CD14-positive monocyte (primary cell): Measurements from ENCODE around the gene ZNF83. TPM values are rescaled to one million over a fixed set of nuclear protein-coding genes. Genes with fewer than 3 reads are reported as not detected.
"Not testable (repeated sequence)": the region's sequence is repeated elsewhere in the genome, so short reads cannot be mapped to it uniquely, and the experiment has no call there.

Source experiments
- DNase-seq, 3 donors: peaks; one replicate each; pipeline ENCODE4 v3.0.0-alpha.2; 2011 to 2022
- H2AFZ ChIP-seq: 2 replicates; pipeline ENCODE4 v1.6.0; 2012; ENCODE audit warnings: mild to moderate bottlenecking, low read depth, low read length, inconsistent platforms; ENCODE audit not compliant: insufficient read depth, poor library complexity, severe bottlenecking
- H3K27ac ChIP-seq, 2 donors: 1 replicate in 1 of 2; 2 replicates in 1 of 2; pipeline ENCODE4 v1.5.1; 2012 to 2013; ENCODE audit warnings: low read length in 2 of 2, control low read depth in 1 of 2, inconsistent platforms in 1 of 2, low read depth in 1 of 2, mild to moderate bottlenecking in 1 of 2
- H3K27me3 ChIP-seq, 2 donors: one replicate each; pipeline versions ENCODE4 v1.6.0 to v1.6.1; 2011 to 2013; ENCODE audit warnings: low read length in 2 of 2; ENCODE audit not compliant: control insufficient read depth in 2 of 2, insufficient read depth in 2 of 2
- H3K36me3 ChIP-seq, 2 donors: replicated peaks in 1 of 2; 1 replicate in 1 of 2; 2 replicates in 1 of 2; pipeline versions ENCODE4 v1.5.1 to v1.6.1; 2012 to 2013; ENCODE audit warnings: low read length in 2 of 2, control low read depth in 1 of 2, inconsistent platforms in 1 of 2, mild to moderate bottlenecking in 1 of 2; ENCODE audit not compliant: insufficient read depth in 2 of 2, control insufficient read depth in 1 of 2
- H3K4me1 ChIP-seq, 2 donors: 1 replicate in 1 of 2; 2 replicates in 1 of 2; pipeline versions ENCODE4 v1.5.1 to v1.6.1; 2012 to 2013; ENCODE audit warnings: low read length in 2 of 2, control low read depth in 1 of 2, inconsistent platforms in 1 of 2, mild to moderate bottlenecking in 1 of 2, moderate library complexity in 1 of 2; ENCODE audit not compliant: insufficient read depth in 2 of 2, control insufficient read depth in 1 of 2
- H3K4me2 ChIP-seq: replicated peaks from 2 replicates; pipeline ENCODE3; 2012; ENCODE audit warnings: low read length, moderate library complexity, mild to moderate bottlenecking; ENCODE audit not compliant: poor library complexity, severe bottlenecking; ENCODE audit errors: extremely low read depth
- H3K4me3 ChIP-seq, 3 experiments: fragments of 200-600 bp in 1 of 3; sonication (generic) in 1 of 3; replicated peaks in 1 of 3; 1 replicate in 2 of 3; 2 replicates in 1 of 3; pipeline ENCODE4 v1.5.1; 2011 to 2013; ENCODE audit warnings: low read length in 3 of 3, mild to moderate bottlenecking in 3 of 3, control low read depth in 2 of 3, low read depth in 2 of 3, inconsistent platforms in 1 of 3, moderate library complexity in 1 of 3
- H3K79me2 ChIP-seq: 2 replicates; pipeline ENCODE4 v1.6.0; 2012; ENCODE audit warnings: mild to moderate bottlenecking, control low read depth, inconsistent platforms, low read length, moderate library complexity; ENCODE audit not compliant: insufficient read depth
- H3K9ac ChIP-seq: 2 replicates; pipeline ENCODE4 v1.6.0; 2017; ENCODE audit warnings: low read length, mild to moderate bottlenecking; ENCODE audit not compliant: insufficient read depth, poor library complexity, severe bottlenecking
- H3K9me3 ChIP-seq, 2 donors: replicated peaks in 1 of 2; 1 replicate in 1 of 2; 2 replicates in 1 of 2; pipeline versions ENCODE4 v1.5.1 to v1.6.1; 2012 to 2013; ENCODE audit warnings: low read length in 2 of 2, control low read depth in 1 of 2; ENCODE audit not compliant: control insufficient read depth in 1 of 2, insufficient read depth in 1 of 2
- H4K20me1 ChIP-seq: 2 replicates; pipeline ENCODE4 v1.6.0; 2012; ENCODE audit warnings: mild to moderate bottlenecking, low read length, control low read depth, moderate library complexity; ENCODE audit not compliant: insufficient read depth
- H3K27ac Mint-ChIP-seq, 7 donors: one replicate each; pipeline ENCODE4 v1.8.0; 2020; ENCODE audit warnings: mild to moderate bottlenecking in 7 of 7, mixed read lengths in 7 of 7, moderate library complexity in 6 of 7, inconsistent platforms in 2 of 7
- H3K27me3 Mint-ChIP-seq, 3 donors: one replicate each; pipeline ENCODE4 v1.8.0; 2021 to 2022; ENCODE audit warnings: low read depth in 3 of 3, mild to moderate bottlenecking in 3 of 3, mixed read lengths in 3 of 3, moderate library complexity in 3 of 3, inconsistent platforms in 1 of 3
- H3K36me3 Mint-ChIP-seq, 2 donors: one replicate each; pipeline ENCODE4 v1.8.0; 2020; ENCODE audit warnings: mixed read lengths in 2 of 2, inconsistent platforms in 1 of 2, mild to moderate bottlenecking in 1 of 2
- H3K4me1 Mint-ChIP-seq: one replicate; pipeline ENCODE4 v1.8.0; 2020; ENCODE audit warnings: mild to moderate bottlenecking, mixed read lengths
- H3K4me3 Mint-ChIP-seq, 2 donors: one replicate each; pipeline ENCODE4 v1.8.0; 2020; ENCODE audit warnings: mild to moderate bottlenecking in 2 of 2, mixed read lengths in 2 of 2, moderate library complexity in 1 of 2
- H3K9me3 Mint-ChIP-seq, 7 donors: one replicate each; pipeline ENCODE4 v1.8.0; 2020 to 2022; ENCODE audit warnings: mixed read lengths in 7 of 7, mild to moderate bottlenecking in 6 of 7, moderate library complexity in 6 of 7, inconsistent platforms in 2 of 7
- WGBS: methylation state at CpG from one replicate; pipeline ENCODE4 v1.1.5; 2013; ENCODE audit warnings: missing lambda C conversion rate; ENCODE audit not compliant: insufficient coverage; 5-methylcytosine and 5-hydroxymethylcytosine counted together
- intact Hi-C, 2 donors: fragments of 100-400 bp; cut with micrococcal nuclease; formaldehyde crosslinking; loops; one replicate each; pipeline versions ENCODE4 v1.15.0 to v1.15.1; 2023
- polyA plus RNA-seq, 3 donors: library from polyadenylated mRNA; depleted of rRNA in 1 of 3; unstranded in 2 of 3; stranded (reverse) in 1 of 3; fragments of 300-500 nt in 2 of 3; fragments of >200 nt in 1 of 3; fragmentation: Illumina TruSeq in 2 of 3; gene quantifications; 1 replicate in 2 of 3; 2 replicates in 1 of 3; pipeline ENCODE4 v1.2.3, GENCODE V29; 2012 to 2021
- TF ChIP-seq, protein P1 (sequence below): fragments of 200-600 bp; IDR thresholded peaks from one replicate; pipeline ENCODE4 v1.8.0; 2022; ENCODE audit warnings: antibody characterized with exemption, mild to moderate bottlenecking

Gene ZNF83
- polyA plus RNA-seq, 3 donors: 2.4 to 47.1 (median 7.2) TPM

DNA sequence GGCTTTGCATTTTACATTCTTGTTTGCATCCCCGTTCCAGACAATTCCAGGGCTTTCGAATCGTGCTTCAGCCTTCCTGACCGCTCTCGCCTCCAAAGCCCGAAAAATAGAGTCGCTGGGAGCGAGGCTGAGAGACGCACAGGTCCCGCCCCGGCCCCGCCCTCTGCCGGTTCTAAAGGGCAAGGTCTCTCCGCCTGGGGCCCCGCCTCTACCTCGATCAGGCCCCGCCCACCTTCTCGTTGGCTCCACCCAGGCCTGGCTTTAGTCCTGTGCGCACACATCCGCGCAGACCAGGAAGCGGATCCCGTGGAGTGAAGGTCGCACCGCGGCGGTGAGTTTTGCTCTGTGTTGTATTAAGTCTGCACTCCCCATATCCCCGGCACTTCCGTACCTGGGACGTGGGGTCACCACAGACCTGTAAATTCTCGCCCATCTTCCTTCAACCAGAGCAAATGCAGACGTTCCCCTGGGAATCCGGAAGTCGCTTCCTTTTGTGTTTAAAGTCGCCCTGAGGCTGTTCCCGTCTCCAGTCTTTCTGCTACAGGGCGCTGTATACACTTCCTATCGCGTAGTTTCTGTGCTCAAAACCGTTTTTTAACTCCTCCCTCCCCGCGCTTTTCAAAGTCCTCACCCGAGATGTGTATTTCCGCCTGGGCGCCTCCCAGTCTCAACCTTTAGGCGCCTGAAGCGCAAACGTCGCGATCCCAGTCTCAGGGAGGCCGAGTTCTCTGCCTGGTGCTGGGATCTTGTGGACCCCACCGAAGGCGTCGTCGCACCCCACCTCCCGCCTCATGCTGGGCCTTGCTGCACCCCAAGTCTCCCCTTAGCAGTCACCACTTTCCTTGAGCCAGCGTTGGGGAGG is 67.9 kb downstream of the ZNF83 start, which contains the start of gene ZNF701:
Gene ZNF701 (plus strand): TSS at position 288 of the 862 bp plus-strand sequence. CDS start 3,861 bp downstream, outside the sequence.
- Mint-ChIP-seq H3K4me1 (peaks cover 16% of the 10 kb centered on the region), H3K27me3 (peaks cover 0 to 1% (median 0%) of the 10 kb centered on the region in 3 donors), H3K27ac (peak within 1 kb of the TSS; percentile 92 to 97 (median 96)), H3K4me3 (peak within 1 kb of the TSS; percentile 96), H3K36me3 (peaks cover 34 to 44% of the 10 kb centered on the region in 2 donors), H3K9me3 (peaks cover 40 to 95% (median 88%) of the 10 kb centered on the region in 7 donors)
- Histone ChIP-seq H3K4me1 (peaks cover 11 to 13% of the 10 kb centered on the region in 2 donors), H3K4me2 (peak within 1 kb of the TSS; percentile 95), H3K9ac (peak within 1 kb of the TSS; percentile 89), H3K36me3 (peaks cover 26 to 38% of the 10 kb centered on the region in 2 donors), H4K20me1 (no peaks in the 10 kb centered on the region), H3K4me3 (peak within 1 kb of the TSS; percentile 73 to 99 (median 92)), H3K27ac (peak within 1 kb of the TSS; percentile 83 to 95), H3K27me3 (no peaks in the 10 kb centered on the region), H3K79me2 (peaks cover 42% of the 10 kb centered on the region), H2AFZ (peak within 1 kb of the TSS; percentile 81), H3K9me3 (peaks cover 75 to 77% of the 10 kb centered on the region in 2 donors)
- TF ChIP-seq, protein P1, sequence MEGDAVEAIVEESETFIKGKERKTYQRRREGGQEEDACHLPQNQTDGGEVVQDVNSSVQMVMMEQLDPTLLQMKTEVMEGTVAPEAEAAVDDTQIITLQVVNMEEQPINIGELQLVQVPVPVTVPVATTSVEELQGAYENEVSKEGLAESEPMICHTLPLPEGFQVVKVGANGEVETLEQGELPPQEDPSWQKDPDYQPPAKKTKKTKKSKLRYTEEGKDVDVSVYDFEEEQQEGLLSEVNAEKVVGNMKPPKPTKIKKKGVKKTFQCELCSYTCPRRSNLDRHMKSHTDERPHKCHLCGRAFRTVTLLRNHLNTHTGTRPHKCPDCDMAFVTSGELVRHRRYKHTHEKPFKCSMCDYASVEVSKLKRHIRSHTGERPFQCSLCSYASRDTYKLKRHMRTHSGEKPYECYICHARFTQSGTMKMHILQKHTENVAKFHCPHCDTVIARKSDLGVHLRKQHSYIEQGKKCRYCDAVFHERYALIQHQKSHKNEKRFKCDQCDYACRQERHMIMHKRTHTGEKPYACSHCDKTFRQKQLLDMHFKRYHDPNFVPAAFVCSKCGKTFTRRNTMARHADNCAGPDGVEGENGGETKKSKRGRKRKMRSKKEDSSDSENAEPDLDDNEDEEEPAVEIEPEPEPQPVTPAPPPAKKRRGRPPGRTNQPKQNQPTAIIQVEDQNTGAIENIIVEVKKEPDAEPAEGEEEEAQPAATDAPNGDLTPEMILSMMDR: peak; percentile 51
- intact Hi-C loops: loop anchor here (1.0 to 5.0 kb wide), 3 partner anchors 43 to 69 kb away; partner anchors contain the start of genes ZNF808 (in 2 of the 2) and ZNF83 (in 1 of the 2)
- peak; percentile 89 to 91 (median 89) for DNase-seq
- WGBS: under 1% methylated on average over 48 of the region's 57 CpGs

DNA sequence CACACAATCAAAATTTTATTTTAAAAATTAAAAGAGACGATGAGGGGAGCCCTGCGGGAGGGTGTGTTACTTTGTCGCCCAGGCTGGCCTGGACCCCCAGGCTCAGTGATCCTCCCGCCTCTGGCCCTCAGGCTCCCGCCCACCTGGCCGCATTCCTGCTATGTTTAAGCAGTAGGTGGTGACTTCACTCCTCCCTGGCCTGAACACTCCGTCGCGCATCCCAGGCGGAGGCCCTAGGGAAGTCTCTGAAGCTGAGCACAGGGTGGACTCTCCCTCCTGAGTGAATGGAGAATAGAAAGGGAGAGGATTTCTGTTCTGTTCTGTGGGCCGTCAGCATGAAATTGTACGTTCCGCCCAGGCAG is 68.5 kb downstream of the ZNF83 start:
- H3K9ac ChIP-seq, intact Hi-C loops, H3K27me3 Mint-ChIP-seq, H3K27me3 ChIP-seq, DNase-seq, H4K20me1 ChIP-seq: not testable (repeated sequence)
- Mint-ChIP-seq H3K9me3 (peaks cover 42 to 95% (median 88%) of the 10 kb centered on the region in 7 donors), H3K36me3 (peaks cover 32 to 38% of the 10 kb centered on the region in 2 donors), H3K4me1 (peaks cover 16% of the 10 kb centered on the region), H3K4me3 (peak overlapping the region; percentile 96), H3K27ac (peak overlapping the region in 5 of 7 donors; percentile 95 to 97 (median 96))
- Histone ChIP-seq H3K4me3 (peak overlapping the region; percentile 73 to 99 (median 92)), H3K79me2 (peaks cover 42% of the 10 kb centered on the region), H3K27ac (peak overlapping the region in 1 of 2 donors; percentile 95), H3K9me3 (peaks cover 74 to 78% of the 10 kb centered on the region in 2 donors), H3K4me2 (peak overlapping the region; percentile 95), H3K4me1 (peaks cover 11 to 13% of the 10 kb centered on the region in 2 donors), H3K36me3 (peaks cover 21 to 33% of the 10 kb centered on the region in 2 donors), H2AFZ (peak overlapping the region; percentile 81)
- 24% methylated on average over 6 of the region's 13 CpGs for WGBS
